ENCODE results near the gene CDKN2AIP.

Gene CDKN2AIP

GRCh38 chr4:183492791-183493222, 48.4 kb downstream of the CDKN2AIP start:
- no peak for TF ChIP-seq CTCF (IDR thresholded peaks at IDR 0.05; ENCODE audit: low read depth, low read length)
- H3K4me3 ChIP-seq (replicated peaks in 1 of 2; ENCODE audit: low read depth in 2 of 2, low read length in 2 of 2): no peak overlapping the region
- DNase-seq (ENCODE audit: low read depth in 2 of 2): peak; percentile 12 to 54

GRCh38 chr4:183493246-183493645, 48.8 kb downstream of the CDKN2AIP start:
- no peak for DNase-seq (ENCODE audit: low read depth in 2 of 2)
- H3K4me3 ChIP-seq (replicated peaks in 1 of 2; ENCODE audit: low read depth in 2 of 2, low read length in 2 of 2): no peak overlapping the region
- no peak for TF ChIP-seq CTCF (IDR thresholded peaks at IDR 0.05; ENCODE audit: low read depth, low read length)

GRCh38 chr4:183495184-183495583, 50.7 kb downstream of the CDKN2AIP start:
- H3K4me3 ChIP-seq (replicated peaks in 1 of 2; ENCODE audit: low read depth in 2 of 2, low read length in 2 of 2): no peak overlapping the region
- no peak for TF ChIP-seq CTCF (IDR thresholded peaks at IDR 0.05; ENCODE audit: low read depth, low read length)
- DNase-seq (ENCODE audit: low read depth in 2 of 2): no peak

Data from cardiac fibroblast (primary cell).